BJ (cell line): ENCODE measurements around the gene KCNIP3. TPM values are rescaled to one million over a fixed set of nuclear protein-coding genes. Genes with fewer than 3 reads are reported as not detected.

Source experiments
- CTCF ChIA-PET: fragments of 350-600 bp; formaldehyde crosslinking; extraction: SDS; loops from one replicate; lab custom pipeline; 2021; ENCODE audit warnings: antibody characterized with exemption, inconsistent platforms; lab: Yijun Ruan, JAX
- POLR2A ChIA-PET: fragments of 300-600 bp; sonication (Branson Sonifier 250); formaldehyde crosslinking; extraction: SDS; loops from one replicate; lab custom pipeline; 2021; ENCODE audit warnings: antibody characterized with exemption; lab: Charles Lee
- DNase-seq: peaks from one replicate; pipeline ENCODE4 v3.0.0-alpha.2; 2011; ENCODE audit warnings: low read depth
- H3K27me3 ChIP-seq: 2 replicates; pipeline ENCODE4 v1.6.0; 2011; ENCODE audit warnings: low read length; ENCODE audit not compliant: control insufficient read depth, insufficient read depth
- H3K36me3 ChIP-seq: 2 replicates; pipeline ENCODE4 v1.5.1; 2011; ENCODE audit warnings: low read length; ENCODE audit not compliant: control insufficient read depth, insufficient read depth
- H3K4me3 ChIP-seq: 2 replicates; pipeline ENCODE4 v1.5.1; 2011; ENCODE audit warnings: low read depth, mild to moderate bottlenecking, control low read depth, low read length
- CTCF ChIP-seq: IDR thresholded peaks from 2 replicates; pipeline ENCODE4 v1.5.1; 2011; ENCODE audit warnings: low read depth, mild to moderate bottlenecking, control low read depth, inconsistent platforms, low read length, moderate library complexity; ENCODE audit not compliant: insufficient read depth
- polyA plus RNA-seq: library from polyadenylated mRNA; depleted of rRNA; stranded (reverse); fragments of >200 nt; gene quantifications from 2 replicates; pipeline ENCODE4 v1.2.3, GENCODE V29; 2011

Gene KCNIP3
- polyA plus RNA-seq, 1 experiment: 4.1 TPM

- TF ChIP-seq CTCF: no peak
- Histone ChIP-seq H3K36me3 (no peaks in the 10 kb centered on the region), H3K4me3 (no peak overlapping the region), H3K27me3 (no peaks in the 10 kb centered on the region; the same call in 1 of the 2 replicates)
- ChIA-PET POLR2A (no interaction called here), CTCF (interaction anchor here (1.4 kb wide), 1 partner anchor 11 kb away, joined by 8 read pairs; the partner anchor contains the start of gene FAHD2A)
- no peak for DNase-seq
Measured at GRCh38 chr2:95390881-95391321, 93.8 kb downstream of the KCNIP3 start.

GRCh38 chr2:95391641-95392310 lies 94.6 kb downstream of the KCNIP3 start:
- no peaks in the 10 kb centered on the region; the same call in 1 of the 2 replicates for H3K27me3 ChIP-seq
- ChIA-PET POLR2A (no interaction called here), CTCF (interaction anchor here (1.4 kb wide), 1 partner anchor 10 kb away, joined by 8 read pairs; the partner anchor contains the start of gene FAHD2A)
- DNase-seq: no peak
- H3K36me3 ChIP-seq: no peaks in the 10 kb centered on the region
- H3K4me3 ChIP-seq: no peak overlapping the region
- TF ChIP-seq CTCF: no peak

- POLR2A ChIA-PET: no interaction called here
- Histone ChIP-seq H3K4me3 (no peak overlapping the region), H3K27me3 (no peaks in the 10 kb centered on the region; the same call in 1 of the 2 replicates), H3K36me3 (no peaks in the 10 kb centered on the region)
- DNase-seq: no peak
- TF ChIP-seq CTCF: no peak
- CTCF ChIA-PET: interaction anchor here (0.9 to 2.6 kb wide), 4 partner anchors 10 to 161 kb away, joined by 3 to 10 read pairs (median 7); partner anchors contain the start of gene FAHD2A
Measured at GRCh38 chr2:95392320-95392719, 95.2 kb downstream of the KCNIP3 start.

GRCh38 chr2:95392730-95393455 lies 95.7 kb downstream of the KCNIP3 start:
- CTCF ChIA-PET: interaction anchor here (0.9 to 2.6 kb wide), 5 partner anchors 9 to 161 kb away, joined by 3 to 10 read pairs (median 5); partner anchors contain the start of gene FAHD2A
- H3K36me3 ChIP-seq: no peaks in the 10 kb centered on the region
- peak; percentile 12; the same call in 1 of the 2 replicates for TF ChIP-seq CTCF
- no peak for DNase-seq
- POLR2A ChIA-PET: no interaction called here
- no peak overlapping the region for H3K4me3 ChIP-seq
- no peaks in the 10 kb centered on the region; the same call in 1 of the 2 replicates for H3K27me3 ChIP-seq

GRCh38 chr2:95393901-95394300 lies 96.8 kb downstream of the KCNIP3 start:
- CTCF ChIA-PET: interaction anchor here (2.0 to 2.6 kb wide), 3 partner anchors 8 to 162 kb away, joined by 5 to 10 read pairs (median 9); partner anchors contain the start of gene FAHD2A
- no peaks in the 10 kb centered on the region for H3K36me3 ChIP-seq
- POLR2A ChIA-PET: no interaction called here
- TF ChIP-seq CTCF: no peak
- H3K27me3 ChIP-seq: no peaks in the 10 kb centered on the region; the same call in 1 of the 2 replicates
- H3K4me3 ChIP-seq: no peak overlapping the region
- DNase-seq: no peak
